RWPE2 (cell line): ENCODE results near the gene ADIPOQ.

Source experiments
- ATAC-seq: fragments of 200-7000 bp; cut with Tn5 transposase; 3 replicates; pipeline ENCODE4 v1.9.1; 2021; ENCODE audit warnings: low read depth
- DNase-seq: peaks from one replicate; pipeline ENCODE4 v3.0.0-alpha.2; 2020; ENCODE audit warnings: low spot score
- H3K27ac ChIP-seq: fragments of 450-650 bp; 2 replicates; pipeline ENCODE4 v1.5.1; 2017; ENCODE audit warnings: mild to moderate bottlenecking; ENCODE audit not compliant: poor library complexity, severe bottlenecking
- H3K27me3 ChIP-seq: fragments of 250-450 bp; sonication (Bioruptor Pico); 2 replicates; pipeline ENCODE4 v1.5.1; 2021; ENCODE audit warnings: mild to moderate bottlenecking, moderate library complexity; ENCODE audit not compliant: insufficient read depth, poor library complexity, severe bottlenecking
- H3K36me3 ChIP-seq: fragments of 250-450 bp; sonication (Bioruptor Pico); 2 replicates; pipeline ENCODE4 v1.5.1; 2020; ENCODE audit warnings: low read depth, mild to moderate bottlenecking, moderate library complexity
- H3K4me1 ChIP-seq: fragments of 250-450 bp; sonication (Bioruptor Pico); 2 replicates; pipeline ENCODE4 v1.5.1; 2021; ENCODE audit warnings: mild to moderate bottlenecking, moderate library complexity; ENCODE audit not compliant: insufficient read depth, poor library complexity, severe bottlenecking
- H3K4me3 ChIP-seq: fragments of 250-450 bp; sonication (Bioruptor Pico); 2 replicates; pipeline ENCODE4 v1.5.1; 2021; ENCODE audit warnings: mild to moderate bottlenecking, moderate library complexity; ENCODE audit not compliant: severe bottlenecking
- H3K9me3 ChIP-seq: fragments of 250-450 bp; sonication (Bioruptor Pico); 2 replicates; pipeline ENCODE4 v1.5.1; 2021; ENCODE audit warnings: mild to moderate bottlenecking, moderate library complexity; ENCODE audit not compliant: severe bottlenecking
- TF ChIP-seq, protein P1 (sequence below): fragments of 450-650 bp; IDR thresholded peaks from one replicate; pipeline ENCODE4 v1.5.1; 2017; ENCODE audit warnings: mild to moderate bottlenecking, moderate library complexity; ENCODE audit not compliant: poor library complexity, severe bottlenecking

ADIPOQ gene

DNA sequence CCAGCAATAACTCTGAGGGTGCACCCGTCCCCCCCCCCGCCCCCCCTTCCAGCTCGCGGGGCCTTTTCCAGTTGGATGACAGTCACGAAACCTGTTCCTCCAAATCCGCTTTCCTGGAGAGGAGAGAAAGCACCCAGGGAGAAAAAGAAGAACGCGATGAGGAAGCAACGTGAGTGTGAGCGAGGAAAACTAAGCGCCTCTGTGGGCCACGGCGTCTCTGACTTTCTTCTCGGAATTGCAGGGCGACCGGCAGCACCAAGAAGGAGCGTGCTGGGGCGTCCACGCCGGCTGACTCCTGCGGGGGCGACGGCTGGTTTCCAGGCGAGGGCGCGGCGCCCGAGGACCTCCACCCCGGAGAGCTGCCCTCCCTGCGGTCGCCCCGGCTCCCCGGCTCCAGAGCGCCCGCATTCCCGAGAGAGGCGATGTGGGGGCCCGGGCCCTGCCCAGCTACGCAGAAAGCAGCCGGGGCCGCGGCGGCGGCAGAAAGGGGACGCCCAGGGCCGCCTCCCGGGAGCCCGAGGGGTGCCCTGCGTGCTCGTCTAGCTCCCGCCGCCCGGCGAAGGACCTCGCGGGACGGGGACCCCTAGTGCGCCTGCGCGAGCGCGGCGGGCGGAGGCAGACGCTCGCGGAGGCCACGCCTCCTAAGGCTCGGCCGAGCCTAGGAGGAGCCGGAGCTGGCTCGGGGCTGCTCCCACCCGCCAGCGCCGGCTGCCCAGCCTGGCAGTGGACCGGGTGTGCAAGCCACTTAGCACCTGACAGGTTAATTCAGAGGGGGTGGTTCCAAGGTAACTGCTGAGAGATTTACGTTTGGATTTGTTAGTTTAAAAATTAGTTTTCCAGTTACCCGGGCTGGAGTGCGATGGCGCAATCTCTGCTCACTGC is 15.3 kb upstream of the ADIPOQ start:
- peak; percentile 78 for DNase-seq
- Histone ChIP-seq H3K4me3 (peak overlapping the region; percentile 44), H3K36me3 (no peaks in the 10 kb centered on the region), H3K27me3 (peaks cover 43% of the 10 kb centered on the region), H3K4me1 (no peaks in the 10 kb centered on the region), H3K9me3 (no peaks in the 10 kb centered on the region), H3K27ac (no peak overlapping the region)
- ATAC-seq: peak; percentile 84
- TF ChIP-seq, protein P1, sequence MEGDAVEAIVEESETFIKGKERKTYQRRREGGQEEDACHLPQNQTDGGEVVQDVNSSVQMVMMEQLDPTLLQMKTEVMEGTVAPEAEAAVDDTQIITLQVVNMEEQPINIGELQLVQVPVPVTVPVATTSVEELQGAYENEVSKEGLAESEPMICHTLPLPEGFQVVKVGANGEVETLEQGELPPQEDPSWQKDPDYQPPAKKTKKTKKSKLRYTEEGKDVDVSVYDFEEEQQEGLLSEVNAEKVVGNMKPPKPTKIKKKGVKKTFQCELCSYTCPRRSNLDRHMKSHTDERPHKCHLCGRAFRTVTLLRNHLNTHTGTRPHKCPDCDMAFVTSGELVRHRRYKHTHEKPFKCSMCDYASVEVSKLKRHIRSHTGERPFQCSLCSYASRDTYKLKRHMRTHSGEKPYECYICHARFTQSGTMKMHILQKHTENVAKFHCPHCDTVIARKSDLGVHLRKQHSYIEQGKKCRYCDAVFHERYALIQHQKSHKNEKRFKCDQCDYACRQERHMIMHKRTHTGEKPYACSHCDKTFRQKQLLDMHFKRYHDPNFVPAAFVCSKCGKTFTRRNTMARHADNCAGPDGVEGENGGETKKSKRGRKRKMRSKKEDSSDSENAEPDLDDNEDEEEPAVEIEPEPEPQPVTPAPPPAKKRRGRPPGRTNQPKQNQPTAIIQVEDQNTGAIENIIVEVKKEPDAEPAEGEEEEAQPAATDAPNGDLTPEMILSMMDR: no peak

GRCh38 chr3:186828340-186828739 is 14.2 kb upstream of the ADIPOQ start:
- H3K9me3 ChIP-seq: no peaks in the 10 kb centered on the region
- DNase-seq (no peak), ATAC-seq (no peak)
- no peaks in the 10 kb centered on the region for H3K36me3 ChIP-seq
- H3K4me1 ChIP-seq: no peaks in the 10 kb centered on the region
- H3K4me3 ChIP-seq: no peak overlapping the region
- TF ChIP-seq, protein P1: no peak
- no peak overlapping the region for H3K27ac ChIP-seq
- H3K27me3 ChIP-seq: peaks cover 51% of the 10 kb centered on the region

GRCh38 chr3:186831798-186832197 is 10.7 kb upstream of the ADIPOQ start:
- Histone ChIP-seq H3K4me1 (no peaks in the 10 kb centered on the region), H3K27ac (no peak overlapping the region), H3K36me3 (no peaks in the 10 kb centered on the region), H3K9me3 (no peaks in the 10 kb centered on the region), H3K27me3 (peaks cover 51% of the 10 kb centered on the region), H3K4me3 (no peak overlapping the region)
- DNase-seq (no peak), ATAC-seq (no peak)
- TF ChIP-seq, protein P1: no peak

GRCh38 chr3:186832276-186832675 is 10.2 kb upstream of the ADIPOQ start:
- no peak overlapping the region for H3K4me3 ChIP-seq
- no peaks in the 10 kb centered on the region for H3K4me1 ChIP-seq
- TF ChIP-seq, protein P1: no peak
- no peak overlapping the region for H3K27ac ChIP-seq
- H3K36me3 ChIP-seq: no peaks in the 10 kb centered on the region
- H3K27me3 ChIP-seq: peaks cover 51% of the 10 kb centered on the region
- no peak for ATAC-seq
- H3K9me3 ChIP-seq: no peaks in the 10 kb centered on the region
- DNase-seq: no peak
